Heart left ventricle (tissue), 16 donors: ENCODE data around the gene HIVEP2. TPM values are rescaled to one million over a fixed set of nuclear protein-coding genes. Genes with fewer than 3 reads are reported as not detected.

Experiments
- ATAC-seq, 4 donors: fragments of 200-7000 bp; cut with Tn5 transposase; one replicate each; pipeline ENCODE4 v1.9.1; 2020 to 2022; ENCODE audit warnings: moderate library complexity in 4 of 4, mild to moderate bottlenecking in 3 of 4, moderate number of reproducible peaks in 1 of 4
- DNase-seq, 5 donors: peaks; one replicate each; pipeline ENCODE4 v3.0.0-alpha.2; 2020
- H3K27ac ChIP-seq, 12 donors: fragments of 200-600 bp; sonication (generic) in 4 of 12; one replicate each; pipeline versions ENCODE4 v1.5.0 to v1.8.0; 2016 to 2022; ENCODE audit warnings: mild to moderate bottlenecking in 2 of 12
- H3K27me3 ChIP-seq, 9 donors: fragments of 200-600 bp; sonication (generic) in 2 of 9; one replicate each; pipeline versions ENCODE4 v1.5.1 to v1.8.0; 2016 to 2022; ENCODE audit warnings: mild to moderate bottlenecking in 3 of 9
- H3K36me3 ChIP-seq, 9 donors: fragments of 200-600 bp; sonication (generic) in 2 of 9; one replicate each; pipeline versions ENCODE4 v1.5.0 to v1.8.0; 2018 to 2022; ENCODE audit warnings: mild to moderate bottlenecking in 2 of 9
- H3K4me1 ChIP-seq, 12 donors: fragments of 200-600 bp; sonication (generic) in 4 of 12; one replicate each; pipeline versions ENCODE4 v1.5.0 to v1.8.0; 2016 to 2022; ENCODE audit warnings: mild to moderate bottlenecking in 3 of 12
- H3K4me3 ChIP-seq, 12 donors: fragments of 200-600 bp; sonication (generic) in 4 of 12; one replicate each; pipeline versions ENCODE4 v1.5.0 to v1.8.0; 2017 to 2022; ENCODE audit warnings: mild to moderate bottlenecking in 9 of 12, moderate library complexity in 4 of 12
- H3K9me3 ChIP-seq, 12 donors: fragments of 200-600 bp; sonication (generic) in 4 of 12; one replicate each; pipeline versions ENCODE4 v1.5.0 to v1.8.0; 2016 to 2022; ENCODE audit warnings: mild to moderate bottlenecking in 1 of 12
- POLR2A ChIP-seq, 2 donors: fragments of 450-650 bp; IDR thresholded peaks; one replicate each; pipeline ENCODE4 v1.6.1; 2017; ENCODE audit warnings: antibody characterized with exemption in 2 of 2, mild to moderate bottlenecking in 2 of 2, moderate library complexity in 2 of 2
- WGBS, 4 donors: extraction: QIAGEN DNeasy Blood & Tissue Kit in 2 of 4; methylation state at CpG; one replicate each; pipeline versions ENCODE4 v1.1.5 to v1.1.7; 2013 to 2018; 5-methylcytosine and 5-hydroxymethylcytosine counted together
- intact Hi-C, 10 donors: fragments of 100-400 bp; cut with DNase I; formaldehyde crosslinking; loops; one replicate each; pipeline versions ENCODE4 v1.11.1 to v1.14.2; 2022
- polyA plus RNA-seq, 2 donors: library from polyadenylated mRNA; stranded (reverse); fragments of 200-250 nt; gene quantifications; one replicate each; pipeline ENCODE4 v1.2.3, GENCODE V29; 2013
- total RNA-seq, 9 donors: library from RNA; depleted of rRNA in 2 of 9; stranded (reverse); fragments of >200 nt in 2 of 9; fragmentation: NEBNext Ultra II Directional in 3 of 9; extraction: Animal tissue kit (Norgen Biotek cat#: 25700) in 3 of 9; gene quantifications; one replicate each; pipeline versions ENCODE4 v1.1.0 to v1.2.4, GENCODE V29; 2016 to 2023
- TF ChIP-seq, protein P1 (sequence below), 12 donors: fragments of 200-600 bp; sonication (generic) in 4 of 12; IDR thresholded peaks; one replicate each; pipeline versions ENCODE4 v1.5.0 to v1.8.0; 2018 to 2022; ENCODE audit warnings: antibody characterized with exemption in 12 of 12, mild to moderate bottlenecking in 5 of 12
- donor health status: ischemic (EF 13 %, LVEDD 7.1; RV severe dilation, severe dysfunction).
- donor health status: healthy with polysubstance abuse.
- donor health status: DM: no; HTN: yes; CAD: no.
- donor health status: DM: no; HTN: no; CAD: no.
- donor health status: ischemic (EF 25% LVEDD 6.9; RV normal size, moderate dysfunction).
- donor health status: ischemic (EF 25% LVEDD 5.7; RV mildly dilated, moderate dysfunction).
- donor health status: healthy.
- donor health status: DM: yes; HTN: yes; CAD: no.
- donor health status: ischemic (EF 35%, LVEDD 5.7; RV mildly dilated, moderate dysfunction).
- donor health status: nonischemic (EF 11% LVEDD 7.7; RV severe dilation, severe dysfunction).
- donor health status: DM: yes; HTN: yes; CAD: no.
- donor health status: PGD.
- donor health status: ischemic (EF 29% LVEDD 5.4; RV normal size, mild dysfunction).
- donor health status: nonischemic (EF 23%, LVEDD 6.1; RV moderate dilation, normal function).

HIVEP2 gene
- total and polyA plus RNA-seq, 11 donors, result 2.7 to 31.2 (median 20.4) TPM

GRCh38 chr6:142846459-142846831, 98.5 kb downstream of the HIVEP2 start:
- Histone ChIP-seq H3K4me3 (peak overlapping the region in 7 of 12 donors; percentile 33 to 53 (median 42)), H3K36me3 (no peaks in the 10 kb centered on the region), H3K27me3 (no peaks in the 10 kb centered on the region), H3K9me3 (no peaks in the 10 kb centered on the region), H3K4me1 (peaks cover 11 to 99% (median 84%) of the 10 kb centered on the region in 12 donors), H3K27ac (peak overlapping the region; percentile 69 to 89 (median 86))
- WGBS, 4 donors, result 19 to 35% (median 28%) methylated on average over 2 of the region's 2 CpGs
- intact Hi-C loops, result loop anchor here in 8 of 10 donors (1.0 to 10.0 kb wide), 6 partner anchors 36 to 101 kb away; partner anchors contain the start of gene HIVEP2 (in 6 of the 8)
- TF ChIP-seq, protein P1, sequence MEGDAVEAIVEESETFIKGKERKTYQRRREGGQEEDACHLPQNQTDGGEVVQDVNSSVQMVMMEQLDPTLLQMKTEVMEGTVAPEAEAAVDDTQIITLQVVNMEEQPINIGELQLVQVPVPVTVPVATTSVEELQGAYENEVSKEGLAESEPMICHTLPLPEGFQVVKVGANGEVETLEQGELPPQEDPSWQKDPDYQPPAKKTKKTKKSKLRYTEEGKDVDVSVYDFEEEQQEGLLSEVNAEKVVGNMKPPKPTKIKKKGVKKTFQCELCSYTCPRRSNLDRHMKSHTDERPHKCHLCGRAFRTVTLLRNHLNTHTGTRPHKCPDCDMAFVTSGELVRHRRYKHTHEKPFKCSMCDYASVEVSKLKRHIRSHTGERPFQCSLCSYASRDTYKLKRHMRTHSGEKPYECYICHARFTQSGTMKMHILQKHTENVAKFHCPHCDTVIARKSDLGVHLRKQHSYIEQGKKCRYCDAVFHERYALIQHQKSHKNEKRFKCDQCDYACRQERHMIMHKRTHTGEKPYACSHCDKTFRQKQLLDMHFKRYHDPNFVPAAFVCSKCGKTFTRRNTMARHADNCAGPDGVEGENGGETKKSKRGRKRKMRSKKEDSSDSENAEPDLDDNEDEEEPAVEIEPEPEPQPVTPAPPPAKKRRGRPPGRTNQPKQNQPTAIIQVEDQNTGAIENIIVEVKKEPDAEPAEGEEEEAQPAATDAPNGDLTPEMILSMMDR (IDR thresholded peaks at IDR 0.05), result no peak
- TF ChIP-seq POLR2A (IDR thresholded peaks at IDR 0.05), result no peak
- DNase-seq, result no peak
- ATAC-seq, result peak in 1 of 4 donors; percentile 2

GRCh38 chr6:142845624-142846458, 99.1 kb downstream of the HIVEP2 start:
- peak; percentile 91 to 96 (median 95) for DNase-seq
- Histone ChIP-seq H3K4me1 (peaks cover 11 to 96% (median 78%) of the 10 kb centered on the region in 12 donors), H3K36me3 (no peaks in the 10 kb centered on the region), H3K4me3 (peak overlapping the region in 10 of 12 donors; percentile 23 to 53 (median 42)), H3K27me3 (no peaks in the 10 kb centered on the region), H3K27ac (peak overlapping the region; percentile 69 to 89 (median 86)), H3K9me3 (no peaks in the 10 kb centered on the region)
- 4 to 12% (median 8%) methylated on average over 17 to 23 of the region's 23 CpGs for WGBS, 4 donors
- peak; percentile 95 to 97 (median 96) for ATAC-seq
- intact Hi-C loops, result loop anchor here in 8 of 10 donors (1.0 to 10.0 kb wide), 6 partner anchors 36 to 101 kb away; partner anchors contain the start of gene HIVEP2 (in 6 of the 8)
- TF ChIP-seq, protein P1 (IDR thresholded peaks at IDR 0.05), result peak in 4 of 12 donors; percentile 7 to 28 (median 26)
- peak in 1 of 2 donors; percentile 63 for TF ChIP-seq POLR2A (IDR thresholded peaks at IDR 0.05)

DNA sequence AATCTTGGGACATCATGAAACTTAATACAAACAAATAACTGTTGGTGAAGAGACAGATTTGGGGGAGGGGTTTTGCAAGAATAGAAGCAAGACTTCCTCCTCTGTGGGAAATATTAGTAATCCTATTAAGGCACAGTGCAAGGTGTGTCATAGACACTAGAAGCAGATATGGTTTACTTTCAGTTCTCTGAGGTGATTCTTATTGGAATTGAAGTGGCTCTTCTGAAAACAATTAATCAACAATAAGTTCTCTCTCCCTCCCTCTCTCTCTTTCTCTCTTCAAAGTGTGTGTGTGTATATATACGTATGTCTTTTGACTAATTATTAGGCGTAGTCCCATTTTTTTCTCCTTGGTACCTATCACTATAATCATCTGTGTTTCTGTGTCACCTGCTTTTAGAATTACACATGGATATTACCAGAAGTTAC, 99.8 kb downstream of the HIVEP2 start:
- Histone ChIP-seq H3K27ac (peak overlapping the region; percentile 69 to 89 (median 86)), H3K27me3 (no peaks in the 10 kb centered on the region), H3K4me1 (peaks cover 11 to 89% (median 74%) of the 10 kb centered on the region in 12 donors), H3K9me3 (no peaks in the 10 kb centered on the region), H3K4me3 (peak overlapping the region in 10 of 12 donors; percentile 23 to 53 (median 42)), H3K36me3 (no peaks in the 10 kb centered on the region)
- 37 to 47% (median 44%) methylated on average over 2 of the region's 2 CpGs for WGBS, 4 donors
- intact Hi-C loops, result loop anchor here in 8 of 10 donors (5.0 to 10.0 kb wide), 4 partner anchors 37 to 102 kb away; partner anchors contain the start of gene HIVEP2 (in 6 of the 8)
- no peak for DNase-seq
- no peak for ATAC-seq
- TF ChIP-seq, protein P1 (IDR thresholded peaks at IDR 0.05), result no peak
- no peak for TF ChIP-seq POLR2A (IDR thresholded peaks at IDR 0.05)
